Left renal cortex interstitium (tissue), 4 donors: ENCODE measurements around the gene RCN1. TPM values are rescaled to one million over a fixed set of nuclear protein-coding genes. Genes with fewer than 3 reads are reported as not detected.
"Not testable (repeated sequence)": the region's sequence is repeated elsewhere in the genome, so short reads cannot be mapped to it uniquely, and the experiment has no call there.

Experiments used
- DNase-seq, 4 donors: peaks; one replicate each; pipeline ENCODE4 v3.0.0-alpha.2; 2013; ENCODE audit warnings: low read depth in 4 of 4, low spot score in 2 of 4, missing footprints in 1 of 4
- polyA plus RNA-seq, 4 donors: library from polyadenylated mRNA; unstranded; fragments of 120-200 nt; gene quantifications; one replicate each; pipeline ENCODE4 v1.2.1, GENCODE V29; 2013; ENCODE audit not compliant: insufficient read length in 4 of 4

Gene RCN1
- polyA plus RNA-seq, 4 donors, result 163 to 217 (median 193) TPM

GRCh38 chr11:32072872-32073643 lies 17.8 kb upstream of the RCN1 start:
- DNase-seq, result no peak

GRCh38 chr11:32073644-32074026 lies 17.2 kb upstream of the RCN1 start:
- DNase-seq, result no peak

- DNase-seq, result peak in 1 of 4 donors; percentile 57
Observed at GRCh38 chr11:32079553-32079952, 11.3 kb upstream of the RCN1 start.

GRCh38 chr11:32080361-32080980 lies 10.4 kb upstream of the RCN1 start:
- no peak for DNase-seq

GRCh38 chr11:32081129-32081641 lies 9.7 kb upstream of the RCN1 start:
- no peak for DNase-seq

GRCh38 chr11:32081901-32082300 lies 9.0 kb upstream of the RCN1 start:
- no peak for DNase-seq

DNA sequence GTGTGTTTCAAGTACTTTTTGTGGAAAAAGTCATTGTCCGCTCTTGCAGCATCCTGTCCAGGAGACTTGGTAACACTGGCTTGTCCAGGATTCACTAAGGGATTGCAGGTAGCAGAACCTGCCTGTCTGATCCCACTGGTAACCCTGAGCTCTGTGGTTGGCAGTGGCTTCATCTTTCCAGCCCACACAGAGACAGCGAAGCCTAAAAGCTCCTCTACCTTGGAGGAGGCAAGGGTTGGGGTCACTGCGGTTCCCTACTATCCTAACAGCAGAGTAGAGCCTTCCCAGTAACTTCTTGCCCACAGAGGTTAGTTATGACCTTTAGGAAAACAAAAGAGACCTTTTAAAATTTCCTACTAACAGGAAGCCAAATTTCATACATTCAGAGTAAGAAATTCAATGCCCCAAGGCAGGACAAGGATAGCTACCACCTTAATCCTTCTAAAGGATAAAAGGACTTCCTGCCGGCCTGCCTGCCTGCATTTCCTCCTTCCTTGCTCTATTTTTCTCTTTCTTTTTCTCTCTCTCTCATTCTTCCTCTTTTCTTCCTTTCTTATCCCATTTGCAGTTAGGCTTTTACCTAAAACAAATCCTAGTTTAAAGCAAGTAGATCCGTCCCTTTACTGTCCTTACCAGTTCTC lies 8.4 kb upstream of the RCN1 start:
- DNase-seq, result no peak

DNA sequence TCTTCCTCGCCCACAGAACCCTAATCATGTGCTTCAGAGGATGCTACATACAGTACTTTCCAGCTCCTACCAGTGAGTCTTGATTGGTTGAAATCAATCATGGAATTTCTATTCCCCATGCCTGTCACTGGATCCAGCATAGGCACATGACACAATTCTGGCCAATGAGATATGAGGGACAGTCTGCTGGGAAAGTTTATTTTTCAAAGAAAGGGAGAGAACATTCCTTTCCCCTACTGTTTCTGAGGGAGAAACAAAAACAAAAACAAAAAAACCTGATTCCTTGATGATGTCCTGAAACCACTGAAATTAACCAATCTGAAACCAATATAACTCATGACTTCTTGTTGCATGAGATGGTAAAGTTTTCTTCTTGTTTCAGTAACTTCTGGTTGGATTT lies 3.3 kb upstream of the RCN1 start:
- DNase-seq, result no peak

- DNase-seq, result no peak
Observed at GRCh38 chr11:32088117-32088941, 2.5 kb upstream of the RCN1 start.

- DNase-seq, result no peak
Observed at GRCh38 chr11:32092581-32093170, 1.8 kb downstream of the RCN1 start.

- DNase-seq, result no peak
Observed at GRCh38 chr11:32094923-32095322, 4.0 kb downstream of the RCN1 start.

GRCh38 chr11:32098142-32098903 lies 7.4 kb downstream of the RCN1 start:
- DNase-seq, result no peak

GRCh38 chr11:32099516-32099915 lies 8.6 kb downstream of the RCN1 start:
- DNase-seq, result no peak

GRCh38 chr11:32100495-32100894 lies 9.6 kb downstream of the RCN1 start:
- DNase-seq, result no peak

DNA sequence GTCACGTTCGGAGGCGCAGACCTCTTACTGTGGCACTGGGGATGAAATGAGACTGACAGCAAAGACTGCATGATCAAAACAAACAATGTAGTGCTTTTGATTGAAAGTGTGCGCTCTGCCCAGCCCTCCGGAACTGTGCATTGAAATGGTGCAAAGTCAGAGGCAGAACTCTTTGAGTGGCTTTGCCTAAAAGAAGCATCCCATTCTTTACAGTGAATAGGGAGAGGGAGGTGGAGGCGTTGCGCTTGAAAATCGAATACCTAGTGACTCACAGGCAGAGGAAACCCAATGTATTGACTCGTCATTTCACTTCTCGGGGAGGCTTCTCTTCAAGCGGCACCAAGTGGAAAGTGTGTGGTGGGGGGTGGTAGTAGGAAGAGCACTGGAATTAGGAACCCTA lies 10.9 kb downstream of the RCN1 start:
- no peak for DNase-seq

DNA sequence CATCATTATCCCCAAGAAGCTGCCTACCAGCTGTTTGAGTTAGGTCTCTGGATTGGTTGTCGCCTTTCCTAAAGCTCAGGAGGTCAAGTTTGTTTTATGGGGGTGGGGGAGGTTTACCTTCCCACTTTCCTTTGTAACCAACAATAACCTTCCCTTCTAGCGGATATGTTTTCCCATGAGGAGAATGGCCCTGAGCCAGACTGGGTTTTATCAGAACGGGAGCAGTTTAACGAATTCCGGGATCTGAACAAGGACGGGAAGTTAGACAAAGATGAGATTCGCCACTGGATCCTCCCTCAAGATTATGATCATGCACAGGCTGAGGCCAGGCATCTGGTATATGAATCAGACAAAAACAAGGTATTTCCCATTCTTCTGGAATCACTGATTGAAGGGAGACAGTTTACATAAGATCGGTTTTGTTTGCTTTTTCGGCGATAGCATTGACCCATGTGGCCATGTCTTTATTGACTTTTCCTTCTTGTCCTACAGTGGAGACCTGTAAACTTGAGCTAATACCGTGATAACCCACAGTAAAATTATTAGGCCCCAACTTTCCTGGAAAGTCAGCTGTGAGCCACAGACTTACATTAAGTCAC lies 12.3 kb downstream of the RCN1 start:
- DNase-seq, result not testable (repeated sequence)

- no peak for DNase-seq
Observed at GRCh38 chr11:32103941-32104340, 13.1 kb downstream of the RCN1 start.

GRCh38 chr11:32105871-32106560 lies 15.1 kb downstream of the RCN1 start:
- DNase-seq, result no peak

DNA sequence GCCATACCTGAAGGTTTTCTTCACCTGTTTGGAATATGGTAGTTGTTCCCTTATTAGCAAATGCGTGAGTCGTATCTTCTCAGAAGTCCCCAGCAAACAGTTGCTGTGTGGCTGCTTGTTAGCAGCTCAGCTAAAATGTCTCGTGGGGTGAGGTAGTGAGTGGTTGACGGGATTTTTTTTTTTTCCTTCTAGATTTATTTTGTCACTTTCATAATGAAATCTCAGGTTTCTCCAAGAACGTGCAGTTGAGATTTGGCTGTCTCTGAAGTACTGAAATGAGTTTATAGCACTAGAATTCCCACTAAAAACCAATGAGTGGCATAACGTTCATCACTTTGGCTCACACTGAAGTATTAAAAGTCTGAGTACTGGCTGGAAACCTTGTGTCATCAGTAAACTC lies 16.8 kb downstream of the RCN1 start:
- no peak for DNase-seq
